HG02763 (cell line): ENCODE data around the gene TMEM95.
A peak's percentile ranks its signal among the peaks of the same experiment; 100 is the strongest.

Source experiments
- ATAC-seq: cut with Tn5 transposase; IDR thresholded peaks from one replicate; pipeline ENCODE4 v1.9.1; 2021; ENCODE audit warnings: mild to moderate bottlenecking, moderate library complexity; ENCODE audit not compliant: unreplicated experiment

TMEM95 gene

DNA sequence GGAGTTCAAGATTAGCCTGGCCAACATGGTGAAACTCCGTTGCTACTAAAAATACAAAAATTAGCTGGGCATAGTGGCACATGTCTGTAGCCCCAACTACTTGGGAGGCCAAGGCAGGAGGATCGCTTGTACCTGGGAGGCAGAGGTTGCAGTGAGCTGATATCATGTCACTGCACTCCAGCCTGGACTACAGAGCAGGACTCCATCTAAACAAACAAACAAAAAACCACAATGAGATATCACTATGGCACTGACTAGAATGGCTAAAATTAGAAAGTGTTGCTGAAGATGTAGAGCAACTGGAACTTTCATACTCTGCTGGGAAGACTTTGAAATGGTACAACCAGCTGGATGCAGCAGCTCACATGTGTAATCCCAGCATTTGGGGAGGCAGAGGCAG is 19.4 kb downstream of the TMEM95 start:
- ATAC-seq = no peak

DNA sequence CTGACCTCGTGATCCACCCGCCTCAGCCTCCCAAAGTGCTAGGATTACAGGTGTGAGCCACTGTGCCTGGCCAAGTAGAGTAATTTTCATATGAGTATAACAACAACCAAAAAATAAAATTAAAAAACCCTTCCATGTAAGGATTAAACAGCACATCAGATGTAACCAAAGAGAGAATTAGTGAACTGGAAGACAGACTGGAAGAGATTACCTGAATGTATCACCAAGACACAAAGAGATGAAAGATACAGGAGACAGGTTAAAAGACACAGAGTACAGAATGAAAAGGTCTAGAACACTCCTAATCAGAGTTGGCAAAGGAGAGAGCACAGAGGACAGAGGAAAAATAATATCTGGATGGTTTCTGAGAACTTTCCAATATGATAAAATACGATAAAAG is 24.2 kb downstream of the TMEM95 start:
- no peak for ATAC-seq

DNA sequence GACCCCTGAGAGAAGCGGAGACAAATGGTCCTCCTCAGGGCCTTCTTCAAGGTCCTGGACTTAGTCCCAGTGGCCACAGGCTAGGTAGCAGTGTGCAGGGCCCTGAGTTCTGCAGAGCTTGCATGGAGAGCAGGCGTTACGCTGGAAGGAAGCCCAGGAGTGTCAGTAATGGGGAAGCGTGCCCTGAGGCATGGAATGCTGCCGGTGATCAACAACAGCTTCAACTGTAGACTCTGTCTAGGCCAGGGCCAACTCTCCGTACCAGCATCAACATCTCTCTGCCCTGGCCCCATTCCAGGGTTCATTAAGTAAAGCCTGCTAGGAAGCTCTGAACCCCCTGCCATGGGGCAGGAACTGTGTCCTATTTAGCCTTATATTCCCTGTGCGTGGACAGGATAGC is 25.4 kb downstream of the TMEM95 start:
- no peak for ATAC-seq

DNA sequence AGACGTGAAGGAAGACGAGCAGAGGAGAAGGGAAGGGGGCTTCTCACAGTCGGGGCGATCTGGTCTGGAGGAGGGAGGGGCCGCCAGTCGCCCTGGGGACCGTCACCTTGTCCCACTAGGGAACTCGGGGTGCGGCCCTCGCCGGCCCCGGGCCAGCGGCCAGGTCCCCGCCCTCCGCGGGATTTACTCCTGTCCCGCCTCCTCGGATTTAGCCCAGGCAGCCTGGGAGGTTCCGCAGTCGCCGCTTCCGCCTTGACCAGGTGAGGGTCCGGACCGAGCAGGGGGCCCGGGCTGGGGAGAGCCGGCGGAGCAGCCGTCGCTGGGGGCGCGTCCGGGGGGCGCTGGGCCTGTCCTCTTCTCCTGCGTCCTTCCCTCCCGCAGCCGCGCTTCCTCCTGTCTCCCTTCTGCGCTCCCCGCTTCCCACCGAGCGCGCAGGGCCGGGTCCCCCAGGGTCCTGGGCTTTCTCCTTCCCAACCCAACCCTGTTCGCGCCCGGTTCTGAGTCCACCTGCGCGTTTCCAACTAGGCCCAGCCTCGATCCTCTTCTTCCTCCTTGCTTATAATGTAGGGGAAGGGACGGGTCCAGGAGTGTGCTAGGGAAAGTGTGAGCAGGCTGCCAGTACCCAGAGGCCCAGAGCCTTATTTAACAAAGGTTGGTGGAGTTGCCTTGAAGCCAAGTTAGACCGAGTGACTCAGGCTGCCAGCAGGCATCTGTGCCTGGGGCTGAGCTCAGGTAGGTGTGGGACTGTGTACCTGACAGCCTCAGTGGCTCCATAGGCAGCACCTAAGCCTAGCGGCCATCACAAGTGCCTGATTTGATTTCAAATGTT is 26.1 kb downstream of the TMEM95 start, which contains the start of gene TNK1:
TNK1 (plus strand) TSS at position 235 of the 829 bp plus-strand sequence. CDS start 1,838 bp downstream, outside the sequence.
- ATAC-seq = no peak

DNA sequence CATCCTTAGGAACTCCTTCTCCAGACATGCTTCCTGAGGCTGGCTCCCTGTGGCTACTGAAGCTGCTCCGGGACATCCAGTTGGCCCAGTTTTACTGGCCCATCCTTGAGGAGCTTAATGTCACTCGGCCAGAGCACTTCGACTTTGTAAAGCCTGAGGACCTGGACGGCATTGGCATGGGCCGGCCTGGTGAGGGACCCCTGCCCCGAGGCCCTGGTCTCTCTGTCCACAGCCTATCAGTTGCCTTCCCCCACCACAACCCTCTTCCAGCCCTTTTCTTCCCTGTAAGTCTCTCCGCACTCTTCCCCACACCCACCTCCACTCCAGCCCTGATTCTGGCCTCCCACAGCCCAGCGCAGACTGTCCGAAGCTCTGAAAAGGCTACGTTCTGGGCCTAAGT is 27.9 kb downstream of the TMEM95 start:
- ATAC-seq = no peak

DNA sequence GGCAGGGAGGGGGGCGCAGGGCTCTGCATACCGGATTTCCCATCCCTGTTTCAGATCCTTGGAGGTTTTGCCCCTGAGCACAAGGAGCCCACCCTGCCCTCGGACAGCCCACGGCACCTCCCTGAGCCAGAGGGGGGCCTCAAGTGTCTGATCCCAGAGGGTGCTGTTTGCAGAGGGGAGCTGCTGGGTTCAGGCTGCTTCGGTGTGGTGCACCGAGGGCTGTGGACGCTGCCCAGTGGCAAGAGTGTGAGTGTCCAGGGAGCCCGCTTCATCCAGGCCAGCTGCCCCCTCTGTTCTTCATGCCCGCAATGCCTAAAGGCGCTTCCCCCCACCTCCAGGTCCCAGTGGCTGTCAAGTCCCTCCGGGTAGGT is 28.4 kb downstream of the TMEM95 start:
- ATAC-seq = no peak

DNA sequence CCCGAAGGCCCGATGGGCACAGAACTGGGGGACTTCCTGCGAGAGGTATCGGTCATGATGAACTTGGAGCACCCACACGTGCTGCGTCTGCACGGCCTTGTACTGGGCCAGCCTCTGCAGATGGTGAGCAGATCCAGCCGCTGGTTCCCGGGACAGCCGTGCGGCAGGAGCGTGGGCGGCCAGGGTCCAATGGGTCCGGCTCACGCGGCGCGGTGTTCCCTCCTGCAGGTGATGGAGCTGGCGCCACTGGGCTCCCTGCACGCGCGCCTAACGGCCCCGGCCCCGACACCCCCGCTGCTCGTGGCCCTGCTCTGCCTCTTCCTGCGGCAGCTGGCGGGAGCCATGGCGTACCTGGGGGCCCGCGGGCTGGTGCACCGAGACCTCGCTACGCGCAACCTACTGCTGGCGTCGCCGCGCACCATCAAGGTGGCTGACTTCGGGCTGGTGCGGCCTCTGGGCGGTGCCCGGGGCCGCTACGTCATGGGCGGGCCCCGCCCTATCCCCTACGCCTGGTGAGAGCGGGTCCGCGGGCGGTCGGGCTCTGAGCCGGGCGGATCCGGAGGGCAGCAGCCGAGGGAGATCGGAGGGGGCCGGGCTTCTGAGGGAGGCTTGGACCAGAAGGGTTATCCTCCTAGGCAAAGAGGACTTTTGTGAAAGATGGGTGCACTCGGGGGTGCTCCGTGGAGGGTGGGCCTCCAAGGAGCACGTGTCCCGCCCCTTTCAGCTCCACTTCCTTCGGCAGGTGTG is 29.0 kb downstream of the TMEM95 start:
- peak; percentile 61 for ATAC-seq

DNA sequence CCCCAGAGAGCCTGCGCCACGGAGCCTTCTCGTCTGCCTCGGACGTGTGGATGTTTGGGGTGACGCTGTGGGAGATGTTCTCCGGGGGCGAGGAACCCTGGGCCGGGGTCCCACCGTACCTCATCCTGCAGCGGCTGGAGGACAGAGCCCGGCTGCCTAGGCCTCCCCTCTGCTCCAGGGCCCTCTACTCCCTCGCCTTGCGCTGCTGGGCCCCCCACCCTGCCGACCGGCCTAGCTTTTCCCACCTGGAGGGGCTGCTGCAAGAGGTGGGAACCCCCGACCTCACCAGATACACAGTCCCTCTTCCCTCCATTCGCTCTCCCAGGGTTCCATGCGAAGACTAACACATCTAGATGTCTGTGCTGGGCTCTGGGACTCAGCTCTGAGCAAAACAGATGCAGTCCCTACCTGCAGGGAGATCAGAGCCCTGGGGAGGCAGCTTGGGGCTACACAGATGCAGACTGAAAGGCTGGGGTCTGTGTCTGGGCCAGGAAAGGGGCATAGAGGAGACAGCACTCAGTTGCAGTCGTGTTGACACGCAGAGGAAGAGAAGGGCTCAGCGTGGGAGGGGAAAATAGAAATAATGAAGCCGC is 29.6 kb downstream of the TMEM95 start:
- ATAC-seq = no peak

DNA sequence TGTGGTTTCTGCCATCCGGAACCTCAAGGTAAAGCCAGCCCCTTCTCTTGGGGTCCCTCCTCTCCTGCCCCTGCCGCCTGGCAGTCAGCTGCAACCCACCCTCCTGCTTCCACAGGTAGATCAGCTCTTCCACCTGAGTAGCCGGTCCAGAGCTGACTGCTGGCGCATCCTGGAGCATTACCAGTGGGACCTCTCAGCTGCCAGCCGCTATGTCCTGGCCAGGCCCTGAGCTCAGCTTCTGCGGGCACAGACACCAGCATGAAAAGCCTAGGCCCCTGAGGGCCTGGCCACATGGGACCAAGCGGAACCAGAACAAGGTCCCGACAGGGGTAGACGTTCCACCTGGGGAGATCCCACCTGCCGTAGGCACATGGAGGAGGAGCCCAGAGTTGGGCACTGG is 33.9 kb downstream of the TMEM95 start:
- no peak for ATAC-seq

DNA sequence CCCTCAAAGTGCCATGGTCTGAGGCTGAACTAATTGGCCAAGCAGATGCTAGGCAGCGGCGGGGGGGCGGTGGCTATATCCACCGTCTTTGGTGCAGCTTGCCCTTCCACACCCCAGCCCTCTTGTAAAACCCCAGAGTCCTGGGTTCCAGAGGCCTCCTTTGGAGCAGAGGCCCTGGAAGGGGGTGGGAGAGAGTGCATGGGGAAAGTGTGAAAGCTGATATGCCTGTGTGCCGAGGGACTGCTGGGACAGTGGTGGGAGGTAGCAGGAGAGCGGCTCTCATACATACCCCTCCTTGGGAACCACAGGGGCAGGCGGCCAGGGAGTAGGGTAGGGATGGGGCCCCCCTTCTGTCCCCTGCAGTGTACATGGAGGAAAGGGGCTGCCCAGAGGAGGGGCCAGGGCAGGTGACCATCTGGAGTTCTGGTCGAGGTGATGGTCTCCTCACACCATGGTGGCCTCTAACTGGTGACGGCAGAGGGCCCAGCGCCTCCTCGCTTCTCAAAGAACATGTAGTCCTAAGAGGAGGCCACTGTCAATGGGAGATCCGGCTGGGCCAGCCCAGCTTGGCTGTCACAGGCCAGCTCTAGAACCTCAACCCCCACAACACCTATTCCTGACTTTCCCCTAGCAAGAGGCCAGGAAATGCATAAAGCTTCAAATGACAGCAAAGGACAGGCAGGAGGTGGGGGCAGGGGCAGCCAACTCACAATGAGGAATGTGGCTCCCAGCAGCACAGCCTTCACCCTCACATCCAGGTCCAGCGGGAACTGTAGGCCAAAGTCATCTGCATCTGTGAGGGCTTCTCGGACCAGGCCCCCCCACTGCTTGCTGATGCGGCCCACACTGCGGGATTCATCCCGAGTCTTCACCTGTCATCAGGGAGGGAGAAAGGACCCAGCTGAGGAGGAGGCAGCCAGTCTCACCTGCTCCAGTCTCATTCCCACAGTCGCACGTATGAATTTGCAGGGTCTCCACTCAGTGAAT is 35.3 kb downstream of the TMEM95 start:
- no peak for ATAC-seq

DNA sequence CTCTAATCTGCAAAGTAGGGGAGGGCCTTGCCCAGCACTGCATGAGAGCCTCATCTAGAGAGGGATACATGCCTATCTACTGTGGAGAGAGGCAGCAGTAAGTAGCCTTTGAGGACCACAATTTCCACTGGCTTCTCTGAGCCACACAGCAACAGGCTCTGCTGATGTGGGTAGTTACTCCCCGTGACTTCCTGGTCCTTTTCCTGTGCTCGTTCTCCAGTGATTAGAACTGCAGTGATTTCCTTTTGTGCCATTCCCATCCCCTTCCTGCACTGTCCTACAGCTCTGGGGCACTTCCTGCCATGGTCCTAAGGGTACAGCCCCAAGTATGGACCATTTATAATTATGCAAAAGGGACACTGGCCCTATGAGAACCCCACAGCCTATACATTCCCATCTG is 36.4 kb downstream of the TMEM95 start:
- no peak for ATAC-seq

DNA sequence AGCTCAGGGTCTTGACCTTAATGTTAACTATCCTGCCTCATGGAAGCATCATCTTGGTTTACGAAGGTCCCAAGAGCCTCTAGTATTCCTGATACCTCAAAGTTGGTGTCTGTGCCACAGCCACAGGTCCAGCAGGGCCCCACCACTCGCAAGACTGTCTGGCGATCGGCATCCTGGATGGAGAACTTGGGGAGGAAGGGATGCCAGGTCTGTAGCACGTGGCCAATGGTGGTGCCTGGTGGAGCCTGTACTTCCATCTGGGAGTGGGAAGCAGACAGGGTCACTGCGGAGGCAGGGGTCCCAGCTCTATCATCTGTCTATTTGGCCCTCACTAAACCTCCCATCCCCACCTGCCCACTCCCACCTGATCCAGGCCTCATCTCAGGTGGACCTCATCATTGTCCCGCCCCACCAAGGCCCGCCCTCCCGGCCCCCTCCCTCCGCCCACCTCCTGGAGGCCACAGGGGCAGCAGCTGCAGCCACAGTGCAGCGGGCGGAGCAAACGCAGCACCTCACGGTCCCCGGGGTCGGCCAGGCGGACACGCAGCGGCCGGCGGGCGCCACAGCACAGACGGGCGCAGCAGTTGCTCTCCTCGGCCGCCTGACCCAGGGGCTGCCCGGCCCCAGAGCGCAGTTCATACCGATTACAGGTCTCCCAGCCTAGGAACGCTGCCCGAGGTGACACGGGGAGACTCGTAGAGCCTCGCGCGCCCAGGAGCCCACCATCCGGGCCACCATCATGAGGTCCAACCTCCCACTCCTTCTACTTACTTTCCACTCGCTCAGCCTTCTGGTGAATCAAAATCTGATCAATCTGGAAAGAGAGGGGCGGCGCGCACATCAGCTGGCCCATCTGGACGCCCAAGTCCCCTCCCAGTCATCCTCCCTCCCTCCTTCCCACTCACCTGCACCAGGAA is 38.0 kb downstream of the TMEM95 start:
- ATAC-seq = no peak

DNA sequence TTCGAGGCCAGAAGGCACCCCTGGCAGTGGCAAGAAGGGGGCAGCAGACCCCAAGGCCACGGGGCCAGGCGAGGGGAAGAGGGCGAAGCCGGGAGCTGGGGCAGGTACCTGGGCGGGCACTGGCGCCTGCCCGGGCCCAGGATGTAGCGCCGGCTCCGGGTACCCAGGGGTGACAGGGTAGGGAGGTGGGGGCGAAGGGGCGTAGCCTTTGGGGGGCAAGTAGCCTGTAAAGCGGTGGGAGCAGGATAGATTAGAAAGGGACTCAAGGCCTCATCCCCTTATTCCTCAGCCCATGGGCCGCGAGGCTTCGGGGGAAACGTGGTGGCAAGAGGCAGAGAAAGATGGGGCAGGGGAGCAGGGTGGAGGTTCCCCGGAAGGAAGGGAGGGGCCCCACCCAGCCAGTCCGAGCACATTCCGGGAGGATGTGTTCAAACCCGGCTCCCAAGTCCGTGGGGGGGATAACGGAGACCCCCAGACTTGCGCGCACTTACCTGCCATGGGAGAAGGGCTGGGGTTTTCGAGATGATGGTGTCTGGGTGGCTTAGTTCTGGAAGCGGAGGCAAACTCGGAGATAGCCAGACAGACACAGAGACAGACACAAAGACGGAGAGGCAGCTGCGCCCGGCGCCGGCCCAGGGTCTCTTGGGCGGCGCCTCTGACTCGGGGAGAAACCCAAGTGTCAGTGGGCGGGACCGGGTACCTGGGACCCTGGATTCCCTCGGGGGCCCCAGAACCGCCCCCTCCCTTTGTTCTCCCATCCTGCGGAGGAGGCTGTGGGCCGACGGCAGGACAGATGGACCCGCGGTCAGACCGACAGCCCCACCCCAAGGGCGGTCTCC is 38.9 kb downstream of the TMEM95 start:
- ATAC-seq = peak; percentile 48

DNA sequence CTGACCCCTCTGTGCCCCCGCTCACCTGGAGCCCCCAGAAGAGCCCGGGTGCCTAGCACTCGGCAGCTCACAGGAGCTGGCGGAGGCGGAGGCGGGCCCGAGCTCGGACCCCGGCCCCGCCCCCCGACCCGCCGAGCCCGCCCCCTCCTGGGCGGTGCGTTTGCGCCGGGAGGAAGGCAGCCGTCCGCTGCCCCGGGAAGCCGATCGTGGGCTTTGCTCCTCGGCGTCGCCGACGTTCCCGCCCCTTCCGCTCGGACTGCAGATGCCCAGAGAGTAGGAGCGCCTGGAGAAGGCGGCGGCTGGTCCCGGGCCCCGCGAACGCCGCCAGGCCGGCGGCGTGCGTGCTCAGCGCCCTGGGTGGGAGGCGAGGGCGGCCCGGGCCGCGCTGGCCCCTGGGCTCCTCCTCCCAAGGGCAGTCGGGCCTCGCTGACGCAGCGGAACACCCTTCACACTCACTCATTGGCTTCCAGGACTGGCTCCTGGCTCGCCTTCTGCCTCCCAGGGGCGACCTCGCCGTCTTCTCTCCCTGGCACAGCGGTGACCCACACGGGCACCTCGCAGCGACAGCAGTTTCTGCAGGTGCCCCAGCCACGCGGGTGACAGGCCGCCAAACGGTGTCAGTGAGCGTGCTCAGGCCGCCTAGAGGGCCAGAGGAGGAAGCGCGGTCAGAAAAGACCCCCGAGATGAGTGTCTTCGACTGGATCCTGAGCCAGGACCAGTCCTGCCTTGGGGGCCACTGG is 39.7 kb downstream of the TMEM95 start, which contains the start of gene PLSCR3:
PLSCR3 (minus strand) TSS at position 74 of the 740 bp plus-strand sequence. CDS start 415 bp downstream, outside the sequence.
- ATAC-seq = peak; percentile 72

DNA sequence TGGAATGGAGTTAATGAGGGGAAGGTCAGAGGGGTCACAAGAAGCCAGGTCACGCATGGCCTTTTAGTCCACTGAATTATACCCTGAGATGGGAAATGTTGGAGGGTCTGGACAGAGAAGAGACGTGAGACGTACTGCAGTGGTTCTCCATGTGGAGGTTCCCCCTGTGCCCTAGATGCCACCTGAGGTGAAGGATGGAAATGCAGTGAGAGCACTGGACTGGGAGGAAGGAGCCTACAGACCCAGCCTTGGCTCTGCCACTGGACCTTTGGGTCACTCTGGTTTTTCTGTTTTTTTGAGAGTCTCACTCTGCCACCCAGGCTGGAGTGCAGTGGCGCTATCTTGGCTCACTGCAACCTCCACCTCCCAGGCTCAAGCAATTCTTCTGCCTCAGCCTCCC is 41.2 kb downstream of the TMEM95 start:
- ATAC-seq = no peak

DNA sequence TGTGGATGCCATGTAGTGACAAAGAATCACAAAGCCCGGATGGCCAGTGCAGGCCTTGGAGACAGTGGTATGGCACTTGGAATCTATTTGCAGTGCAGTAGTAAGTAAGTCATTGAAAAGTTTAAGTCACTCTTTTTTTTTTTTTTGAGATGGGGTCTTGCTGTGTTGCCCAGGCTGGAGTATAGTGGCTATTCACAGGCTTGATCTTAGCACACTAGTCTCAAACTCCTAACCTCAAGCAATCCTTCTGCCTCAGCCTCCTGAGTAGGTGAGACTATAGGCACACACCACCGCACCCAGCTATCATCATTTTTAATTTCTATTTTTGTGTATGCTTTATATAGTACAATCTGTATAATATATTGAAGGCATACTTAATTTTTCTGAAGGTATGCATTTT is 43.7 kb downstream of the TMEM95 start:
- ATAC-seq = no peak

DNA sequence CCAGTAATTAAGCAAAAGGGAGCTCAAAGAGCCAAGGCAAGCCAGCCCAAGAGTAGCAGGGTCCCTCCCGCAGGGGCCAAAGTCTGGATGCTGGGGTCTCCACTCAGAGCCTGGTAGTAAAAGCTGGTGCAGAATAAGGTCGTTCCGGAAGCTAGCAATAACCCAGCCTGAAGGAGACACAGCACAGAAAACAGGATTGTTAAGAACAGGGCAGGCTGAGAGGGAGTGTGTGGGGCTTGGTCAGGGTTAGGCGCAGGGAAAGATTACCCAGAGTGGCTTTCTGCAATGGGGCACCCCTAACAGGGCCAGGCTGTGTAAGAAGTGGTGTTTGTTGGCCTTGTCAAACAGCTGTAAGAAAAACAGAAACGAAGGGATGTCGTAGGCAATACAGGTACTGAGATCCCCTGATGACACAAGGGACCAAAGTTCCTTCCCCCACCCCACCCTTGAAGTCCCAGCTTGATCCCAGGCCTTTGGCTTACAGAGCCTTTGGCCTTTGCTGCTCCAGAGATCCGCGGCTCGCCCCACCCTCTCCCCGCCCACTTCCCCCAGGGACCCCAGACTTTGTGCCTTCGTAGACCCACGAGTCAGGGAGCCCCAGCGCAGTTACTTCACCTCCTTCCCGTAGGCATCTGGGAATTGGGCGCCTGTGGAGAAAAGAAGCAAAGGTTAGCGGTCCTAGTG is 48.2 kb downstream of the TMEM95 start:
- ATAC-seq = no peak

DNA sequence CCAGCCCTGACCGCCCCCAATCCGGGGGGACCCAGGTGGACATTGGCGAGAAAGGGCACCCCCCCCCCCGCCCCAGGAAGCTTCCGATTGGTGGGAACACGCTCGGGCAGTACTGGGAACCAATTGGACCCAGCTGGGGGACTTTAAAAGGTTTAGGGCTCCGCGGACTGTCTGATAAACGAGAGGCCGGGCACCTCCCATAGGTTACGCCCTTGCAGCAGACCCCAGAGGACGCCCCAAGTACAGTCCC is 48.7 kb downstream of the TMEM95 start:
- no peak for ATAC-seq
